Hepatocyte (in vitro differentiated cells): ENCODE measurements around the gene MED19. TPM values are rescaled to one million over a fixed set of nuclear protein-coding genes. Genes with fewer than 3 reads are reported as not detected.
"Not testable (repeated sequence)": the region's sequence is repeated elsewhere in the genome, so short reads cannot be mapped to it uniquely, and the experiment has no call there.

Source experiments
- DNase-seq: peaks from one replicate; pipeline ENCODE4 v3.0.0-alpha.2; 2016; ENCODE audit warnings: low spot score
- H2AFZ ChIP-seq: fragments of 200-600 bp; sonication (generic); 2 replicates; pipeline ENCODE4 v1.6.0; 2016; ENCODE audit warnings: antibody characterized with exemption, mild to moderate bottlenecking
- H3K27ac ChIP-seq: fragments of 200-600 bp; sonication (generic); 2 replicates; pipeline ENCODE4 v1.5.1; 2016; ENCODE audit warnings: mild to moderate bottlenecking
- H3K27me3 ChIP-seq: fragments of 200-600 bp; sonication (generic); 2 replicates; pipeline ENCODE4 v1.6.1; 2016
- H3K36me3 ChIP-seq: fragments of 200-600 bp; sonication (generic); replicated peaks from 2 replicates; pipeline ENCODE4 v1.5.1; 2016; ENCODE audit warnings: low read depth; ENCODE audit not compliant: insufficient read depth
- H3K4me1 ChIP-seq: fragments of 200-600 bp; sonication (generic); 2 replicates; pipeline ENCODE4 v1.5.1; 2016; ENCODE audit warnings: mild to moderate bottlenecking, moderate library complexity; ENCODE audit not compliant: insufficient read depth
- H3K4me2 ChIP-seq: fragments of 200-600 bp; sonication (generic); 2 replicates; pipeline ENCODE4 v1.6.0; 2016
- H3K4me3 ChIP-seq: fragments of 200-600 bp; sonication (generic); 2 replicates; pipeline ENCODE4 v1.5.1; 2016; ENCODE audit warnings: mild to moderate bottlenecking
- H3K79me2 ChIP-seq: fragments of 200-600 bp; sonication (generic); 2 replicates; pipeline ENCODE4 v1.6.0; 2017; ENCODE audit warnings: mild to moderate bottlenecking
- H3K9me2 ChIP-seq: fragments of 200-600 bp; sonication (generic); replicated peaks from 2 replicates; pipeline ENCODE4 v1.6.0; 2017; ENCODE audit warnings: mild to moderate bottlenecking; ENCODE audit not compliant: insufficient read depth
- H3K9me3 ChIP-seq: fragments of 200-600 bp; sonication (generic); 2 replicates; pipeline ENCODE4 v1.5.1; 2016; ENCODE audit warnings: low read depth, mild to moderate bottlenecking
- H4K20me1 ChIP-seq: fragments of 200-600 bp; sonication (generic); 2 replicates; pipeline ENCODE4 v1.6.0; 2016; ENCODE audit warnings: mild to moderate bottlenecking; ENCODE audit not compliant: insufficient read depth, poor library complexity, severe bottlenecking
- EZH2 ChIP-seq: fragments of 200-600 bp; sonication (generic); IDR thresholded peaks from 2 replicates; pipeline ENCODE4 v1.6.1; 2016; ENCODE audit warnings: antibody characterized with exemption, mild to moderate bottlenecking, borderline replicate concordance
- EZH2phosphoT487 ChIP-seq: fragments of 200-600 bp; sonication (generic); IDR thresholded peaks from one replicate; pipeline ENCODE4 v1.6.1; 2018; ENCODE audit warnings: antibody characterized with exemption, mild to moderate bottlenecking, low read depth, moderate library complexity; ENCODE audit not compliant: unreplicated experiment, severe bottlenecking
- WGBS: methylation state at CpG from one replicate; pipeline ENCODE4 v1.1.6; 2016; ENCODE audit warnings: low lambda C conversion rate; ENCODE audit errors: missing lambda C conversion rate; 5-methylcytosine and 5-hydroxymethylcytosine counted together
- polyA plus RNA-seq: library from polyadenylated mRNA; unstranded; fragments of >200 nt; fragmentation: Nextera tagmentation; extraction: Ambion mirVana; gene quantifications from 2 replicates; pipeline ENCODE4 v1.2.1, GENCODE V29; 2016
- total RNA-seq: library from RNA; depleted of rRNA; stranded (reverse); fragments of >200 nt; gene quantifications from 2 replicates; pipeline ENCODE4 v1.2.3, GENCODE V29; 2014
- TF ChIP-seq, protein P1 (sequence below): fragments of 200-600 bp; sonication (generic); IDR thresholded peaks from 2 replicates; pipeline ENCODE4 v1.5.1; 2016; ENCODE audit warnings: antibody characterized with exemption, mild to moderate bottlenecking; ENCODE audit not compliant: poor library complexity

MED19 gene
- total and polyA plus RNA-seq, 2 experiments from 2014 or later: 15.5 to 30.2 TPM

DNA sequence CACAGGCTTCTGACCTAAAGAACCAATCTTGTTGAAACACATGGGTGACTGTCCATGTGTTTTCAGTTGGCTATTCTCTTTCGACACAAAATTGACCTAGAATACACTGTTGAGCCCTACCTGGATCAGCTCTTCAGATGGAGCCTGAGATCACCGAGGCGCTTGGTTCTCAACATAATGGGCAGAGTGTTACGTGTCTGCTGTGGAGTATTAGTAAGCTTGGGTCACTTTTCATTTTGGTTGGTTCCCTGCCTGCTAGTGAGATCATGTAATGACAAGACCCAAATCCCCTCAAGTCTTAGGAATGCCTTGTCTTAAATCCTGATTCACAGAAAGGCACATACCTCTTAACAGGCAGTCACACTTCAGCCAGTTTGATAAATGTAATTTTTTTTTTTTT, 8.7 kb downstream of the MED19 start:
- Histone ChIP-seq H3K4me3 (no peak overlapping the region), H4K20me1 (no peaks in the 10 kb centered on the region), H3K4me1 (no peaks in the 10 kb centered on the region), H3K27me3 (no peaks in the 10 kb centered on the region), H3K9me2 (no peaks in the 10 kb centered on the region), H3K9me3 (no peaks in the 10 kb centered on the region), H3K79me2 (peaks cover 26% of the 10 kb centered on the region), H3K36me3 (no peaks in the 10 kb centered on the region), H2AFZ (no peak overlapping the region), H3K4me2 (no peak overlapping the region), H3K27ac (no peak overlapping the region)
- TF ChIP-seq, protein P1, sequence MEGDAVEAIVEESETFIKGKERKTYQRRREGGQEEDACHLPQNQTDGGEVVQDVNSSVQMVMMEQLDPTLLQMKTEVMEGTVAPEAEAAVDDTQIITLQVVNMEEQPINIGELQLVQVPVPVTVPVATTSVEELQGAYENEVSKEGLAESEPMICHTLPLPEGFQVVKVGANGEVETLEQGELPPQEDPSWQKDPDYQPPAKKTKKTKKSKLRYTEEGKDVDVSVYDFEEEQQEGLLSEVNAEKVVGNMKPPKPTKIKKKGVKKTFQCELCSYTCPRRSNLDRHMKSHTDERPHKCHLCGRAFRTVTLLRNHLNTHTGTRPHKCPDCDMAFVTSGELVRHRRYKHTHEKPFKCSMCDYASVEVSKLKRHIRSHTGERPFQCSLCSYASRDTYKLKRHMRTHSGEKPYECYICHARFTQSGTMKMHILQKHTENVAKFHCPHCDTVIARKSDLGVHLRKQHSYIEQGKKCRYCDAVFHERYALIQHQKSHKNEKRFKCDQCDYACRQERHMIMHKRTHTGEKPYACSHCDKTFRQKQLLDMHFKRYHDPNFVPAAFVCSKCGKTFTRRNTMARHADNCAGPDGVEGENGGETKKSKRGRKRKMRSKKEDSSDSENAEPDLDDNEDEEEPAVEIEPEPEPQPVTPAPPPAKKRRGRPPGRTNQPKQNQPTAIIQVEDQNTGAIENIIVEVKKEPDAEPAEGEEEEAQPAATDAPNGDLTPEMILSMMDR: no peak
- TF ChIP-seq EZH2 (no peak), EZH2phosphoT487 (no peak)
- DNase-seq: no peak
- 94% methylated on average over 4 of the region's 4 CpGs for WGBS

DNA sequence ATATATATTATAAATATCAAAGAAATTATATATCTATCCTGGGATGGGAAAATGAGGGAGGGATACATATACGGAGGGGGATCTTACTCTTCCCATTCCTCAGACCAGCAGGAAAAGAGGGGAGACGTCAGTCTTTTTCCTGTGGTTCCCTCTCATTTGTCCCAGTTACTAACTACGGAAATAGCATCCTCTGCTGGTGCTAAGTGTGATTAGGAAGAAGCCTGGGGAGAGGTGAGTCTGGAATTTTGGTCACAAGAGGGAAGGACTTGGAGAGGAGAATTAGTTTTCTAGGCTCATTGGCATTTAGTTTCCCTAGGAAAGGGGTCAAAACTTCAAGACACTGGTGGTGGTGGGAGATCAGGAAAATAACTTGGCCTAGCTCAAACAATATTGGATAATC, 11.6 kb downstream of the MED19 start:
- Histone ChIP-seq H2AFZ (no peak overlapping the region), H3K36me3 (no peaks in the 10 kb centered on the region), H3K4me2 (no peak overlapping the region), H3K4me3 (no peak overlapping the region), H4K20me1 (no peaks in the 10 kb centered on the region), H3K9me2 (no peaks in the 10 kb centered on the region), H3K9me3 (no peaks in the 10 kb centered on the region), H3K27me3 (no peaks in the 10 kb centered on the region), H3K79me2 (no peaks in the 10 kb centered on the region), H3K4me1 (no peaks in the 10 kb centered on the region), H3K27ac (no peak overlapping the region)
- DNase-seq: no peak
- 87% methylated on average over 3 of the region's 3 CpGs for WGBS
- TF ChIP-seq, protein P1: no peak
- TF ChIP-seq EZH2phosphoT487: no peak
- TF ChIP-seq EZH2: no peak

DNA sequence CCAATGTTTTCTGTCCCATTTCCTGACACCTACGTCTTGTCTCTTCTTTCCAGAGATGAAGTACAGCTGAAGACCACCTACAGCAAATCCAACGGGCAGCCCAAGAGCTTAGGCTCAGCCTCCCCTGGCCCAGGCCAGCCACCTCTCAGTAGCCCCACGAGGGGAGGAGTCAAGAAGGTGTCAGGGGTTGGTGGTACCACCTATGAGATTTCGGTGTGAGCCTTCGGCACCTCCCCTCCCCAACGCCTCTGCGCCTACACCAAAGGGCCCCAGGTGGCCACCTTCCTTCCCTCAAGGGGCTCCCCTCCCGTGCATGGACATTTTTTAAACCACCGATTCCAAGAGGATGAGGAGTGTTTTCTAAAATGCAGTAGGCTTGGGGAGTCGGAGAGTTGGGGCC, 12.2 kb downstream of the MED19 start:
- Histone ChIP-seq H3K4me1 (no peaks in the 10 kb centered on the region), H3K4me3 (no peak overlapping the region), H3K9me2 (no peaks in the 10 kb centered on the region), H2AFZ (no peak overlapping the region), H3K27ac (no peak overlapping the region), H3K9me3 (no peaks in the 10 kb centered on the region), H4K20me1 (no peaks in the 10 kb centered on the region), H3K79me2 (no peaks in the 10 kb centered on the region), H3K27me3 (no peaks in the 10 kb centered on the region), H3K4me2 (no peak overlapping the region), H3K36me3 (peaks cover 1% of the 10 kb centered on the region)
- TF ChIP-seq EZH2: no peak
- no peak for TF ChIP-seq EZH2phosphoT487
- TF ChIP-seq, protein P1: no peak
- WGBS: 94% methylated on average over 10 of the region's 10 CpGs
- DNase-seq: no peak

- 94% methylated on average over 18 of the region's 18 CpGs for WGBS
- Histone ChIP-seq H3K4me1 (no peaks in the 10 kb centered on the region), H3K9me3 (no peaks in the 10 kb centered on the region), H3K9me2 (no peaks in the 10 kb centered on the region), H3K79me2 (no peaks in the 10 kb centered on the region), H3K36me3 (peaks cover 7% of the 10 kb centered on the region), H3K4me3 (no peak overlapping the region), H3K27me3 (no peaks in the 10 kb centered on the region), H2AFZ (no peak overlapping the region), H4K20me1 (no peaks in the 10 kb centered on the region), H3K27ac (no peak overlapping the region), H3K4me2 (no peak overlapping the region)
- DNase-seq: no peak
- TF ChIP-seq, protein P1: no peak
- TF ChIP-seq EZH2 (no peak), EZH2phosphoT487 (no peak)
Observed at GRCh38 chr11:57698843-57699365, 13.1 kb downstream of the MED19 start.

GRCh38 chr11:57690474-57690873, 21.5 kb downstream of the MED19 start:
- not testable (repeated sequence) for H3K9me2 ChIP-seq, H4K20me1 ChIP-seq, H3K9me3 ChIP-seq, DNase-seq, H3K4me2 ChIP-seq, H3K36me3 ChIP-seq, H3K27ac ChIP-seq, H3K27me3 ChIP-seq, H2AFZ ChIP-seq, H3K4me1 ChIP-seq, H3K4me3 ChIP-seq
- WGBS: 97% methylated on average over 5 of the region's 5 CpGs
- H3K79me2 ChIP-seq: peaks cover 27% of the 10 kb centered on the region
